Measurements from ENCODE around the gene BTF3. TPM values are rescaled to one million over a fixed set of nuclear protein-coding genes. Genes with fewer than 3 reads are reported as not detected.

The BTF3 gene
- total RNA-seq, 1 experiment from 2014 or later: 635 TPM

DNA sequence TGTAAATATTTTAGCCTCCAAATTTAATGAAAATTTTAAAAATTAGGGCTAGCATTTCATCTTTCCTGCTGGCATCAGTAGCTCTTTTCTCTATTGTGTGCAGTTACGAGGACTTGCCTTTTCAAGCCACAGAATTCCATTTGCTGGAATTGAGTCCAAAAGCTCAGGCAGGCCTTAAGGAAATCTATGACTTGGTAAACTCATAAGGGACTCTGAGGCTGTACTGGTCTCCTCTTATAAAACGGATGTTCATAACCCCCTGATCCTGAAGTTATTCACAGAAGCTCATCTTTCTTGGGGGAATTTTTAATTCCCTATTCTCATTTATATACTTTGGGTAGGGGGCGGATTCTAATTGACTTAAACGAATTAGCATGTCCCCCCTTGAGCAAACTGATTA is 43.8 kb downstream of the BTF3 start:
- H3K27me3 ChIP-seq (ENCODE audit: insufficient read depth, low read depth): no peaks in the 10 kb centered on the region
- ChIA-PET POLR2A (ENCODE audit: unreplicated experiment) (interaction anchor here (0.5 to 0.9 kb wide), 6 partner anchors 14 to 511 kb away, joined by 3 to 16 read pairs (median 6); no protein-coding TSS in a partner anchor), CTCF (interaction anchor here (0.6 to 1.2 kb wide), 5 partner anchors 13 to 24 kb away, joined by 3 to 6 read pairs (median 3); partner anchors contain the start of genes ANKRA2 and UTP15)
- TSS peak; percentile 94 for BruUV-seq (replicated peaks)
- peaks cover 37% of the 10 kb centered on the region for H3K4me1 ChIP-seq (replicated peaks; ENCODE audit: insufficient read depth)
- H3K9me3 ChIP-seq (ENCODE audit: insufficient read depth, low read depth): no peaks in the 10 kb centered on the region; the same call in 1 of the 2 replicates
- H3K79me2 ChIP-seq (ENCODE audit: low read depth): no peaks in the 10 kb centered on the region
- H3K4me3 ChIP-seq: peak overlapping the region; percentile 45
- peak overlapping the region; percentile 83 for H3K27ac ChIP-seq
- peaks cover 32% of the 10 kb centered on the region for H3F3A ChIP-seq (ENCODE audit: insufficient read depth, low read depth)
- no peaks in the 10 kb centered on the region for H3K36me3 ChIP-seq (ENCODE audit: low read depth)
- no peaks in the 10 kb centered on the region for H3K9me2 ChIP-seq (ENCODE audit: insufficient read depth)
- no peaks in the 10 kb centered on the region for H4K20me1 ChIP-seq (ENCODE audit: insufficient read depth)
- TF ChIP-seq EZH2 (IDR thresholded peaks at IDR 0.05; ENCODE audit: low read depth): no peak
- TF ChIP-seq, protein P1, sequence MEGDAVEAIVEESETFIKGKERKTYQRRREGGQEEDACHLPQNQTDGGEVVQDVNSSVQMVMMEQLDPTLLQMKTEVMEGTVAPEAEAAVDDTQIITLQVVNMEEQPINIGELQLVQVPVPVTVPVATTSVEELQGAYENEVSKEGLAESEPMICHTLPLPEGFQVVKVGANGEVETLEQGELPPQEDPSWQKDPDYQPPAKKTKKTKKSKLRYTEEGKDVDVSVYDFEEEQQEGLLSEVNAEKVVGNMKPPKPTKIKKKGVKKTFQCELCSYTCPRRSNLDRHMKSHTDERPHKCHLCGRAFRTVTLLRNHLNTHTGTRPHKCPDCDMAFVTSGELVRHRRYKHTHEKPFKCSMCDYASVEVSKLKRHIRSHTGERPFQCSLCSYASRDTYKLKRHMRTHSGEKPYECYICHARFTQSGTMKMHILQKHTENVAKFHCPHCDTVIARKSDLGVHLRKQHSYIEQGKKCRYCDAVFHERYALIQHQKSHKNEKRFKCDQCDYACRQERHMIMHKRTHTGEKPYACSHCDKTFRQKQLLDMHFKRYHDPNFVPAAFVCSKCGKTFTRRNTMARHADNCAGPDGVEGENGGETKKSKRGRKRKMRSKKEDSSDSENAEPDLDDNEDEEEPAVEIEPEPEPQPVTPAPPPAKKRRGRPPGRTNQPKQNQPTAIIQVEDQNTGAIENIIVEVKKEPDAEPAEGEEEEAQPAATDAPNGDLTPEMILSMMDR (conservative IDR thresholded peaks at IDR 0.05): no peak
- intact Hi-C loops (cut with micrococcal nuclease; ENCODE audit: unreplicated experiment): loop anchor here (5.0 to 10.0 kb wide), 2 partner anchors 90 to 587 kb away; partner anchors contain the start of gene FCHO2
- no peak for DNase-seq
- peak overlapping the region; percentile 61 for H2AFZ ChIP-seq
- H3K4me2 ChIP-seq: peak overlapping the region; percentile 84

GRCh38 chr5:73544429-73545402 is 46.5 kb downstream of the BTF3 start:
- CTCF ChIA-PET: no interaction called here
- DNase-seq: no peak
- Histone ChIP-seq H3K27ac (no peak overlapping the region), H4K20me1 (ENCODE audit: insufficient read depth) (no peaks in the 10 kb centered on the region), H3K9me3 (ENCODE audit: insufficient read depth, low read depth) (no peaks in the 10 kb centered on the region; the same call in 1 of the 2 replicates), H3K4me3 (no peak overlapping the region), H3K36me3 (ENCODE audit: low read depth) (no peaks in the 10 kb centered on the region), H3K9me2 (ENCODE audit: insufficient read depth) (no peaks in the 10 kb centered on the region), H2AFZ (no peak overlapping the region), H3K79me2 (ENCODE audit: low read depth) (no peaks in the 10 kb centered on the region), H3K4me1 (replicated peaks; ENCODE audit: insufficient read depth) (peaks cover 31% of the 10 kb centered on the region), H3K27me3 (ENCODE audit: insufficient read depth, low read depth) (no peaks in the 10 kb centered on the region), H3K4me2 (no peak overlapping the region), H3F3A (ENCODE audit: insufficient read depth, low read depth) (peaks cover 26% of the 10 kb centered on the region)
- intact Hi-C loops (cut with micrococcal nuclease; ENCODE audit: unreplicated experiment): loop anchor here (5.0 to 10.0 kb wide), 2 partner anchors 92 to 590 kb away; partner anchors contain the start of gene FCHO2
- POLR2A ChIA-PET (ENCODE audit: unreplicated experiment): no interaction called here
- no peak for TF ChIP-seq EZH2 (IDR thresholded peaks at IDR 0.05; ENCODE audit: low read depth)
- TF ChIP-seq, protein P1 (conservative IDR thresholded peaks at IDR 0.05): no peak
- no TSS peak for BruUV-seq (replicated peaks)

DNA sequence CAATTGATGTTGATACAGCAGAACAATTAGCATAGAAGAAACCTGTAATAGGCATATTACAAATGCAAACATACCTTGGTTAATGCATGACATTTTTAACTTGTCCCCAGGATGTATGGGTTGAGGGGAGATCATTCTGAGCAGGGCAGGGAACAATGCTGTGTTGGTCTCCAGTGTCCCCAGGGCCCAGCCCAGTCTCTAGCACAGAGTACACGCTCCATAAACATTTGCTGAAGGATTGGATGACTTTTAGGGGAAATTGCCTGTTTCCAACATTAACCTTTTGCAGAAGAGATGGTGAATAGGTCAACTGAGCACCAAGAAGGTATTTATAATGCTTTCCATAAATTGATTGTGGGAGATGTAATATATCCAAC is 47.1 kb downstream of the BTF3 start:
- intact Hi-C loops (cut with micrococcal nuclease; ENCODE audit: unreplicated experiment): loop anchor here (10.0 kb wide), 1 partner anchor 591 kb away; the partner anchor contains the start of gene FCHO2
- Histone ChIP-seq H2AFZ (no peak overlapping the region), H3K4me3 (no peak overlapping the region), H3K27me3 (ENCODE audit: insufficient read depth, low read depth) (no peaks in the 10 kb centered on the region), H3K9me3 (ENCODE audit: insufficient read depth, low read depth) (no peaks in the 10 kb centered on the region; the same call in 1 of the 2 replicates), H3K36me3 (ENCODE audit: low read depth) (no peaks in the 10 kb centered on the region), H4K20me1 (ENCODE audit: insufficient read depth) (no peaks in the 10 kb centered on the region), H3K79me2 (ENCODE audit: low read depth) (no peaks in the 10 kb centered on the region), H3K4me1 (replicated peaks; ENCODE audit: insufficient read depth) (peaks cover 24% of the 10 kb centered on the region), H3K4me2 (no peak overlapping the region), H3F3A (ENCODE audit: insufficient read depth, low read depth) (peaks cover 20% of the 10 kb centered on the region), H3K27ac (no peak overlapping the region), H3K9me2 (ENCODE audit: insufficient read depth) (no peaks in the 10 kb centered on the region)
- no TSS peak for BruUV-seq (replicated peaks)
- POLR2A ChIA-PET (ENCODE audit: unreplicated experiment): no interaction called here
- no peak for DNase-seq
- CTCF ChIA-PET: no interaction called here
- TF ChIP-seq, protein P1 (conservative IDR thresholded peaks at IDR 0.05): no peak
- no peak for TF ChIP-seq EZH2 (IDR thresholded peaks at IDR 0.05; ENCODE audit: low read depth)
